SIG-M5 treated with dmso at 0.1 percent for 504 hours (cell line): Measurements from ENCODE around the gene NMRAL1.

ENCODE experiments used
- DNase-seq: peaks from one replicate; lab custom pipeline; 2025; ENCODE audit not compliant: unreplicated experiment; lab: John Stamatoyannopoulos, UW

Gene NMRAL1

GRCh38 chr16:4426722-4427372, 47.6 kb downstream of the NMRAL1 start:
- DNase-seq, result no peak

- no peak for DNase-seq
Measured at GRCh38 chr16:4426021-4426684, 48.3 kb downstream of the NMRAL1 start.

DNA sequence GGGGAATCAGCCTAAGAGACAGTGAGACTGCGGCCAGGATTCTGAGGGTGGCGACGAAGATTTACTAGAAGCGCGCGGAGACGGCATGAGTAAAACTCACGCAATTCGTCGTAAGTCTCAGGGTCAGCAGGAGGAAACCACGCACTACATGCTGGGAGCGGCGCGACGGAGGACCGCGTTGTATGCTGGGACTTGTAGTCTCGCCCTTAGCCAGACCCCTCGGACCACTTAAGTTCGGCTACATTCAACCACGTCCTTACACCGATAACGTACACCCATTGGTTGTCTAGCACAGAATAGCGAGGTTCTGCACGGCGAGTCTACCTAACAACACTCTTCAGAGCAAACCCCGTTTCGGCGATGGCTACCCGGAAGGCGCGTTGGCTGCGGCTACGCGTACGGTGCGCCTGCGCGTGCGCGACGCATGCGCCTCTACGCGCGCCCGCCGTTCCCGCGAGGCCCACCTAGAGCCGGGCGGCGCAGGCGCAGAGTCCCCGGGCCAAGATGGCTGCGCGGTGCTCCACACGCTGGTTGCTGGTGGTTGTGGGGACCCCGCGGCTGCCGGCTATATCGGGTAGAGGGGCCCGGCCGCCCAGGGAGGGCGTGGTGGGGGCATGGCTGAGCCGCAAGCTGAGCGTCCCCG, 48.9 kb downstream of the NMRAL1 start, which contains the start of gene DNAJA3:
Gene DNAJA3 (plus strand): TSS at position 491 of the 643 bp plus-strand sequence. CDS start 14 bp downstream, at position 505.
- DNase-seq, result peak; percentile 91

DNA sequence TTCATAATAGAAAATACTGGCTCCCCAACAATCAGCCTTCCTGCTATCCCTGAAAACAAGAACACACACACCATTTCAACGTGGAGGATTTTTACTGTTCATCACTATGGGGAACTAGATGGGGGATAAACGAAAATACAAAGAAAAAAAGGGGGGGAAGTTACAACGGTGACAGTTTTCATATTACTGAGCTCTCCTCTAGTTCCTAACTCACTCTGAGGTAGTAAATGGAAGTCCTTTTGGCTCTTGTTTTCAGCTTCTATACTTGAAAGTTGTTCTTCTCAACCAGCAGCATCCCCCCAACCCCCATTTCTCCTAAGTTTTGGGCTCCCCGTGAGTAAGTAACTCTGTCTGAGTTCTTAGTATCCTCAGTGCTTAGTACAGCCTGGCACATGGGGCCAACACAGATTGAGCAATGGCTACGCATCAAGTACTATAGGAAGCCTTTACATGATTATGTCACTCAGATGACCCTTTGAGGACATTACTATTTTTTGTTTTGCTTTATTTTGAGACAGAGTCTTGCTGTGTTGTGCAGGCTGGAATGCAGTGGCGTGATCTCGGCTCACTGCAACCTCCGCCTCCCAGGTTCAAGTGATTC, 53.8 kb downstream of the NMRAL1 start:
- DNase-seq, result peak; percentile 68

DNA sequence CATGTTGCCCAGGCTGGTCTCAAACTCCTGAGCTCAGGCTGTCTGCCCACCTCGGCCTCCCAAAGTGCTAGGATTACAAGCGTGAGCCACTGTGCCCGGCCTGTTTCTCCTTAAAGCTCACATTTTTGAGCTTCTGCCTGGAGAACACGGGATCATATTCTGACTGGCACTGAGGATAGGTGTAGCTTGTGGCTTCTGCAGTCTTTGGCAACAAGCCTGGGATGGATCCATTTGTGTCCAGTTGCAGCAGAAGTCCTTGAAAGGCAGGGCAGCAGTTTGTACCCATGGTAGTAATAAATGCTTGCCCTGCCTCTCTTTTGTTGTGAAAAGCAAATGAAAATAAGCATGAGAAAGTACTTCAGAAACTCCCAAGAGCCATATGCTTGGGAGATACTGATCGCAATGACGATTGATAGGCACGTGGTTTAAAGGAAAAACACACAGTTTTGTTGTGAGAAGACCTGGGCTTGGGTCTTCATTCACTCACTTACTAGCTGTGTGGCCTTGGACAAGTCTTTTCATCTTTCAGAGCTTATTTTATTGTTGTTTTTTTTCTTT, 54.9 kb downstream of the NMRAL1 start:
- no peak for DNase-seq

- peak; percentile 84 for DNase-seq
Measured at GRCh38 chr16:4416200-4417032, 58.0 kb downstream of the NMRAL1 start, which contains the start of gene CORO7. Gene CORO7 (minus strand): TSS chr16:4416596. CDS start chr16:4416518, 78 bp downstream.

DNA sequence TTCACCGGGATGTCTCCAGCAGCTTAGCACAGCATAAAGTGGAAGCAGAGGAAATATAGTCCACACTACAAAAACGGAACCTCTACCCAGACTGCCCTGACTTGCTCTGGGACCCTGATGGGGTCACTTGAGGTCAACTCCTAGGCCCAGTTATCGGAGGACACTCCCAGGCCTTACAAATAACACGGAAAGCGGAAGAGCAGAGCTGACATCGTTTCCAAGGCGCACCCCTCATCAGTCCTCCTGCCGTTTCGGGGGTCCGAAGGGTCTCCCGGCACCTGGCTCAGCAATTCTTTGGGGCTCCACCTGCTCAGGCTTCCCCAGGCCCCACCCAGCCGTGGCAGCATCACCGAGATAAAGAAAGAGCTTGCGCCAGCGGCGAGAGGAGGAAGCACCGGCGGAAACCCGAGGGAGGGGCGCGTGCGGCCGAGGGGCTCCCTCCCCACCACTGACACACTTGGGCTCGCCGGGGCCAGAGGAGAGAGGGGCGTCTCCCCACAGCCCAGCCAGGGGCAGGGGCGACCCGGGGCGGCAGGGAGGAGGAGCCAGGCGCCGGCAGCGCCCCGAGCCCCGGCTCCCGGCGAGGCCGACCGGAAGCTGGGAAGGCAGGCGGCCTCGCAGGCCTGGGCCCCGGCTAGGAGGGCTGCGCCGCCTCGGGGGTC, 58.8 kb downstream of the NMRAL1 start:
- peak; percentile 84 for DNase-seq

DNA sequence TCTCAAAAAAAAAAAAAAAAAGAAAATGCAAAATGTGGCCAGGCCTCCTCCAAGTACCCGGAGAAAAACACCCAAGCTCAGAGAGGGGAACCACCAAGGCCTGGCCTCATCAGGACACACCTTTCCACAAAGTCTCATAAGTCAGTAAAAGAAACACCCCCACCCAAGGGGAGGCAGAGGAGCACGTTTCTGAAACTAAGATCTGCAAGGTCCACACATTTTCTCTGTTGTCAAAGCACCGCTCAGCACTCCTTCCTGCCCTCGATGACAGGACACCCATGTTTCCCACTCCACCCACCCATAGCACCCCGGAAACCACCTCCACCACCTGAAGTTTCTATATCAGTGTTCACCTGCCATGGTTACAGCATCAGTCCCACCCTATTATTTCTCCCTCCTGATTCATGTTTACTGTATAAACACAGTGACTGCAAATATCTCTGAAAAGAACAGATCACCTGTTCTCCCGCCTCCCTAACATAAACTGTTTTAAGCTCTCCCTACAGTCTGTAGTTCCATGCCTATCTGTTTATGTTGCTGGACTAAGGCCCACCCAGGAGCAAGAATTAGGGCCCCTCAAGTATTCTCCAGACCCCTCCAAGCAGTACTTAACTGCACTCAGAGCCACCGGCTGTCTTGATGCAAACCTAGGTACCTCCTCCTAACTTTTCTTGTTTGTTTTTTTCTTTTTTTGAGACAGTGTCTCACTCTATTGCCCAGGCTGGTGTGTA, 60.1 kb downstream of the NMRAL1 start:
- DNase-seq, result no peak

DNA sequence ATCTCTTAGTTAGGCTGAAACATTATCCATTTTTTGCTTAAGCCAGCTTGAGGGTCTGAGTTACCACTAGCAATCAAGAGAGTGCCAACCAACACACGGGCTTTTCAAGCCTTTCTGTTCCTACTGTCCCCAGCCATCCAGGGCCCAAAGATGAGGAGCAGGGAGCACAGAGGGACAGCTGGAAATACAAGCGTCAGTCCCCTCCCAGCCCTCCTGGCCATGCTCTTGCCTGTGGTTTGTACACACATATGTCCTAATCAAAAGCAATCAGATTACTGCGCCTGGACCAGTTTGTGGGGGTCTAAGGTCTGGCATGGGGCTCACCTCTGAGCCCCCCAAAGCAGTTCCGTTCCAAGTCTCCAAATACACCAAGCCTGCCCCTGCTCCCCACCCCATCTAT, 61.6 kb downstream of the NMRAL1 start:
- DNase-seq, result no peak

DNA sequence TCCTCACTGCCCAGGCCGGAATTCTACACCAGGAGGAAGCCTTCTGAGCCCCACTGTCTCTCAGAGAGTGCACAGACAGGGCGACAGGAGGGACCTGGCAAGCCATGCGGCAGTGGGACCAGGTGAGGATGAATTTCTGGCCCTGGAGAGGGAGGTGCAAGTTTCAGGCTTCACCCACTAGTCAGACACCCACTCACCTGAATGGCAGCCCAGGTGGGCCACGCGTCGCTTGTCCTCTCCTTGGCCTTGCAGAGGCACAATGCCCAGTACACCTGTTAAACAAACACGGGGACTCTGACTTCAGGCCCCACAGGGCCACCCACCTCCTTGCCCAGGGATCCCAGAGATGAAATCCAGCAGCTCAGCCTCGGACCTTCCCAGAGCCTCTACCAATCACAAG, 62.3 kb downstream of the NMRAL1 start:
- no peak for DNase-seq
